Measurements from ENCODE around the gene CD300LG.
"Not testable (repeated sequence)": the region's sequence is repeated elsewhere in the genome, so short reads cannot be mapped to it uniquely, and the experiment has no call there.

Gene CD300LG

GRCh38 chr17:43826206-43826605, 20.8 kb upstream of the CD300LG start:
- no peak for DNase-seq

- no peak for DNase-seq
These were observed 19.4 kb upstream of the CD300LG start for GRCh38 chr17:43827596-43827995.

- no peak for DNase-seq
These were observed 17.2 kb upstream of the CD300LG start for GRCh38 chr17:43829738-43830137.

GRCh38 chr17:43830510-43831140, 16.4 kb upstream of the CD300LG start:
- no peak for DNase-seq

GRCh38 chr17:43831633-43832032, 15.3 kb upstream of the CD300LG start:
- DNase-seq = no peak

- no peak for DNase-seq
These were observed 14.6 kb upstream of the CD300LG start for GRCh38 chr17:43832168-43832975.

GRCh38 chr17:43832976-43833829, 13.8 kb upstream of the CD300LG start, which contains the start of gene MPP3:
Gene MPP3, minus strand, starts transcription at chr17:43833146. Its CDS starts 1,240 bp downstream, at chr17:43831906.
- peak in 2 of 4 experiments; percentile 7 to 17 for DNase-seq

GRCh38 chr17:43834106-43834505, 12.9 kb upstream of the CD300LG start:
- no peak for DNase-seq

GRCh38 chr17:43839670-43840108, 7.3 kb upstream of the CD300LG start:
- no peak for DNase-seq

GRCh38 chr17:43840814-43841213, 6.2 kb upstream of the CD300LG start:
- no peak for DNase-seq

- no peak for DNase-seq
These were observed 5.7 kb upstream of the CD300LG start for GRCh38 chr17:43841282-43841681.

- not testable (repeated sequence) for DNase-seq
These were observed 4.6 kb upstream of the CD300LG start for GRCh38 chr17:43842091-43842974.

GRCh38 chr17:43842975-43843325, 4.0 kb upstream of the CD300LG start:
- no peak for DNase-seq

GRCh38 chr17:43844241-43844640, 2.7 kb upstream of the CD300LG start:
- no peak for DNase-seq

- DNase-seq = no peak
These were observed 1.2 kb upstream of the CD300LG start for GRCh38 chr17:43845766-43846165.

GRCh38 chr17:43846221-43846712, 709 bp upstream of the CD300LG start:
- peak; percentile 55 to 64 (median 59) for DNase-seq

GRCh38 chr17:43848601-43849000, 1.6 kb downstream of the CD300LG start:
- no peak for DNase-seq

- no peak for DNase-seq
These were observed 2.1 kb downstream of the CD300LG start for GRCh38 chr17:43849116-43849515.

- no peak for DNase-seq
These were observed 5.6 kb downstream of the CD300LG start for GRCh38 chr17:43852571-43852970.

GRCh38 chr17:43853546-43853945, 6.6 kb downstream of the CD300LG start:
- no peak for DNase-seq

- DNase-seq = no peak
These were observed 7.5 kb downstream of the CD300LG start for GRCh38 chr17:43854498-43854897.

- no peak for DNase-seq
These were observed 8.1 kb downstream of the CD300LG start for GRCh38 chr17:43855061-43855460.
